Mesenteric fat pad (tissue), 1 donor: ENCODE data around the gene PCDHB15. TPM values are rescaled to one million over a fixed set of nuclear protein-coding genes. Genes with fewer than 3 reads are reported as not detected.
"Not testable (repeated sequence)": the region's sequence is repeated elsewhere in the genome, so short reads cannot be mapped to it uniquely, and the experiment has no call there.

Experiments
- DNase-seq: peaks from one replicate; pipeline ENCODE4 v3.0.0-alpha.2; 2020; ENCODE audit warnings: low spot score
- total RNA-seq: library from RNA; stranded (reverse); fragmentation: NEBNext Ultra II Directional; extraction: Animal tissue kit (Norgen Biotek cat#: 25700); gene quantifications from one replicate; pipeline ENCODE4 v1.2.1, GENCODE V29; 2021
- donor health status: DM: yes; HTN: yes; CAD: no.

Gene PCDHB15
- total RNA-seq, 1 donor from 2014 or later: 3.4 TPM

- not testable (repeated sequence) for DNase-seq
Measured at GRCh38 chr5:141246971-141247370, 1.8 kb downstream of the PCDHB15 start.

- not testable (repeated sequence) for DNase-seq
Measured at GRCh38 chr5:141247434-141247833, 2.2 kb downstream of the PCDHB15 start.

GRCh38 chr5:141250576-141250975 lies 5.4 kb downstream of the PCDHB15 start:
- DNase-seq: no peak

GRCh38 chr5:141258464-141258863 lies 13.3 kb downstream of the PCDHB15 start:
- no peak for DNase-seq

- no peak for DNase-seq
Measured at GRCh38 chr5:141258948-141259347, 13.8 kb downstream of the PCDHB15 start.

- DNase-seq: no peak
Measured at GRCh38 chr5:141260458-141261237, 15.5 kb downstream of the PCDHB15 start.

GRCh38 chr5:141261238-141261546 lies 16.0 kb downstream of the PCDHB15 start:
- no peak for DNase-seq

- DNase-seq: no peak
Measured at GRCh38 chr5:141269195-141269594, 24.0 kb downstream of the PCDHB15 start.

- DNase-seq: no peak
Measured at GRCh38 chr5:141272906-141273305, 27.7 kb downstream of the PCDHB15 start.

GRCh38 chr5:141298376-141298775 lies 53.2 kb downstream of the PCDHB15 start:
- DNase-seq: no peak

Other genes starting within 250 kb of the PCDHB15 start
- not detected for gene PCDHB1, start 194.0 kb upstream of the PCDHB15 start, total RNA-seq
- gene PCDHB2, start 150.8 kb upstream of the PCDHB15 start, total RNA-seq: 3.4 TPM
- 3.6 TPM for gene PCDHB3, start 144.9 kb upstream of the PCDHB15 start, total RNA-seq
- 2.5 TPM for gene PCDHB4, start 123.6 kb upstream of the PCDHB15 start, total RNA-seq
- gene PCDHB5, start 110.2 kb upstream of the PCDHB15 start, total RNA-seq: 1.5 TPM
- gene PCDHB6, start 95.3 kb upstream of the PCDHB15 start, total RNA-seq: 0.48 TPM
- 1.6 TPM for gene PCDHB7, start 72.8 kb upstream of the PCDHB15 start, total RNA-seq
- gene PCDHB8, start 67.6 kb upstream of the PCDHB15 start, total RNA-seq: 2.4 TPM
- gene PCDHB16, start 63.0 kb upstream of the PCDHB15 start, total RNA-seq: 1.6 TPM
- gene PCDHB9, start 58.2 kb upstream of the PCDHB15 start, total RNA-seq: 1.0 TPM
- gene PCDHB10, start 53.0 kb upstream of the PCDHB15 start, total RNA-seq: 1.4 TPM
- 2.0 TPM for gene PCDHB11, start 45.8 kb upstream of the PCDHB15 start, total RNA-seq
- 3.3 TPM for gene PCDHB12, start 36.7 kb upstream of the PCDHB15 start, total RNA-seq
- 2.8 TPM for gene PCDHB13, start 31.5 kb upstream of the PCDHB15 start, total RNA-seq
- gene PCDHB14, start 22.1 kb upstream of the PCDHB15 start, total RNA-seq: 1.9 TPM
- gene SLC25A2, start 58.7 kb downstream of the PCDHB15 start, total RNA-seq: 0.61 TPM
- 53.9 TPM for gene TAF7, start 75.4 kb downstream of the PCDHB15 start, total RNA-seq
- 0.48 TPM for gene PCDHGA1, start 85.1 kb downstream of the PCDHB15 start, total RNA-seq
- 3.7 TPM for gene PCDHGA2, start 93.4 kb downstream of the PCDHB15 start, total RNA-seq
- gene PCDHGA3, start 98.4 kb downstream of the PCDHB15 start, total RNA-seq: 2.2 TPM
- 1.3 TPM for gene PCDHGB1, start 104.7 kb downstream of the PCDHB15 start, total RNA-seq
- 4.7 TPM for gene PCDHGA4, start 109.6 kb downstream of the PCDHB15 start, total RNA-seq
- gene PCDHGB2, start 114.6 kb downstream of the PCDHB15 start, total RNA-seq: 3.1 TPM
- 2.7 TPM for gene PCDHGA5, start 118.8 kb downstream of the PCDHB15 start, total RNA-seq
- 2.7 TPM for gene PCDHGB3, start 124.8 kb downstream of the PCDHB15 start, total RNA-seq
- 3.1 TPM for gene PCDHGA6, start 128.5 kb downstream of the PCDHB15 start, total RNA-seq
- 1.9 TPM for gene PCDHGA7, start 137.3 kb downstream of the PCDHB15 start, total RNA-seq
- 3.2 TPM for gene PCDHGB4, start 142.3 kb downstream of the PCDHB15 start, total RNA-seq
- 0.87 TPM for gene PCDHGA8, start 147.2 kb downstream of the PCDHB15 start, total RNA-seq
- gene PCDHGB5, start 152.6 kb downstream of the PCDHB15 start, total RNA-seq: 5.9 TPM
- 3.9 TPM for gene PCDHGA9, start 157.4 kb downstream of the PCDHB15 start, total RNA-seq
- gene PCDHGB6, start 162.6 kb downstream of the PCDHB15 start, total RNA-seq: 5.3 TPM
- 4.2 TPM for gene PCDHGA10, start 167.6 kb downstream of the PCDHB15 start, total RNA-seq
- gene PCDHGB7, start 172.3 kb downstream of the PCDHB15 start, total RNA-seq: 8.1 TPM
- gene PCDHGA11, start 175.7 kb downstream of the PCDHB15 start, total RNA-seq: 3.1 TPM
- 4.6 TPM for gene PCDHGA12, start 185.1 kb downstream of the PCDHB15 start, total RNA-seq
- 46.8 TPM for gene PCDHGC3, start 230.6 kb downstream of the PCDHB15 start, total RNA-seq
- 1.7 TPM for gene PCDHGC4, start 239.6 kb downstream of the PCDHB15 start, total RNA-seq
- 1.1 TPM for gene PCDHGC5, start 243.7 kb downstream of the PCDHB15 start, total RNA-seq